ENCODE measurements around the gene D2HGDH. TPM values are rescaled to one million over a fixed set of nuclear protein-coding genes. Genes with fewer than 3 reads are reported as not detected.

Gene D2HGDH
- total and polyA plus RNA-seq, 2 of the 13 experiments (the other 11 are each of a cell fraction or from before 2014, with no cell fraction given), result 19.2 to 20.3 TPM

DNA sequence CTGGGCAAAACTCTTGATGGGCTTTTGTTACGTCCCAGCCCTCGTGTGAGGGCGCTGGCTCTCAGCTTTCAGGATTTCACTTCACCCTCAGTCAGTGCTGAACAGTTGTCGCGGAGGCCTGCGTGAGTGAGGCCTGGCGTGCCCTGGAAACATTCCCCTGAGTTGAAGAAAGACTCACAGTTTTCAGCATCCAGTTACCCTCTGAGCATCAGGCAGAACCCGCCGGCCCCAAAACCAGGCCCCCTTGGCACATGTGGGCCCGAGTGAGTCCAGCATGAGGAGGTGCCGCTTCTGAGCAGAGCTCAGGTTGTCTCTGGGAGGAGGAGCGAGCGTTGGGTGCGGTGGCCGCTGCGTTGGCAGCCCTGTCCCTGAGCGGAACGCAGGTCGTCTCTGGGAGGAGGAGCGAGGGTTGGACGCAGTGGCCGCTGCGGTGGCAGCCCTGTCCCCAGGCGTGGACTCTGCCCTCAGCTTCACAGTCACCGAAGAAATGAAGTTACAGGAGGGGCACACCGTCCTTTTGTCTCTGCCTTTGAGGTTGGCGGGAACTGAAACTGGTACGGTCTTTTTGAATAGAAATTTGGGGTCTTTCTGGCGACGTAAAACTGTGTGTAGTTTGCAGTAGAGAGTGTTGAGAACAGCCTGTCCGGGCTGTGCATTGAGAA, 74.4 kb downstream of the D2HGDH start, which contains the start of gene NEU4 (continued):
- TF ChIP-seq, protein P1, sequence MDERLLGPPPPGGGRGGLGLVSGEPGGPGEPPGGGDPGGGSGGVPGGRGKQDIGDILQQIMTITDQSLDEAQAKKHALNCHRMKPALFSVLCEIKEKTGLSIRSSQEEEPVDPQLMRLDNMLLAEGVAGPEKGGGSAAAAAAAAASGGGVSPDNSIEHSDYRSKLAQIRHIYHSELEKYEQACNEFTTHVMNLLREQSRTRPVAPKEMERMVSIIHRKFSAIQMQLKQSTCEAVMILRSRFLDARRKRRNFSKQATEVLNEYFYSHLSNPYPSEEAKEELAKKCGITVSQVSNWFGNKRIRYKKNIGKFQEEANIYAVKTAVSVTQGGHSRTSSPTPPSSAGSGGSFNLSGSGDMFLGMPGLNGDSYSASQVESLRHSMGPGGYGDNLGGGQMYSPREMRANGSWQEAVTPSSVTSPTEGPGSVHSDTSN (CRISPR knock-in tag; IDR thresholded peaks at IDR 0.05), result no peak
- TF ChIP-seq THAP9 (CRISPR knock-in tag; IDR thresholded peaks at IDR 0.05; ENCODE audit: borderline replicate concordance) (no peak), MEF2D (CRISPR knock-in tag; IDR thresholded peaks at IDR 0.05) (peak; percentile 72; the same call in 1 of the 2 replicates), PHF21A (CRISPR knock-in tag; IDR thresholded peaks at IDR 0.05) (peak; percentile 89), ZNF772 (CRISPR knock-in tag; IDR thresholded peaks at IDR 0.05) (peak; percentile 97), PRPF4 (IDR thresholded peaks at IDR 0.05; ENCODE audit: low read depth, low read length, poor library complexity, severe bottlenecking) (no peak), HMG20B (CRISPR knock-in tag; conservative IDR thresholded peaks at IDR 0.05) (0 out of 2 replicates have a peak, but pooled peaks have one; percentile 24), ZNF773 (CRISPR knock-in tag; IDR thresholded peaks at IDR 0.05; ENCODE audit: borderline replicate concordance) (peak; percentile 80; the same call in 1 of the 2 replicates), YEATS2 (CRISPR knock-in tag; IDR thresholded peaks at IDR 0.05; ENCODE audit: borderline replicate concordance) (peak; percentile 77), AFF4 (CRISPR knock-in tag; IDR thresholded peaks at IDR 0.05) (peak; percentile 66; the same call in 1 of the 2 replicates), CBFB (CRISPR knock-in tag; IDR thresholded peaks at IDR 0.05) (peak; percentile 74), ZNF296 (CRISPR knock-in tag; conservative IDR thresholded peaks at IDR 0.05) (peak; percentile 93), KLF12 (CRISPR knock-in tag; IDR thresholded peaks at IDR 0.05; ENCODE audit: borderline replicate concordance) (peak; percentile 90), ZNF180 (CRISPR knock-in tag; IDR thresholded peaks at IDR 0.05; ENCODE audit: borderline replicate concordance, low read depth) (0 out of 2 replicates have a peak, but pooled peaks have one; percentile 55)
- TF ChIP-seq, protein P2, sequence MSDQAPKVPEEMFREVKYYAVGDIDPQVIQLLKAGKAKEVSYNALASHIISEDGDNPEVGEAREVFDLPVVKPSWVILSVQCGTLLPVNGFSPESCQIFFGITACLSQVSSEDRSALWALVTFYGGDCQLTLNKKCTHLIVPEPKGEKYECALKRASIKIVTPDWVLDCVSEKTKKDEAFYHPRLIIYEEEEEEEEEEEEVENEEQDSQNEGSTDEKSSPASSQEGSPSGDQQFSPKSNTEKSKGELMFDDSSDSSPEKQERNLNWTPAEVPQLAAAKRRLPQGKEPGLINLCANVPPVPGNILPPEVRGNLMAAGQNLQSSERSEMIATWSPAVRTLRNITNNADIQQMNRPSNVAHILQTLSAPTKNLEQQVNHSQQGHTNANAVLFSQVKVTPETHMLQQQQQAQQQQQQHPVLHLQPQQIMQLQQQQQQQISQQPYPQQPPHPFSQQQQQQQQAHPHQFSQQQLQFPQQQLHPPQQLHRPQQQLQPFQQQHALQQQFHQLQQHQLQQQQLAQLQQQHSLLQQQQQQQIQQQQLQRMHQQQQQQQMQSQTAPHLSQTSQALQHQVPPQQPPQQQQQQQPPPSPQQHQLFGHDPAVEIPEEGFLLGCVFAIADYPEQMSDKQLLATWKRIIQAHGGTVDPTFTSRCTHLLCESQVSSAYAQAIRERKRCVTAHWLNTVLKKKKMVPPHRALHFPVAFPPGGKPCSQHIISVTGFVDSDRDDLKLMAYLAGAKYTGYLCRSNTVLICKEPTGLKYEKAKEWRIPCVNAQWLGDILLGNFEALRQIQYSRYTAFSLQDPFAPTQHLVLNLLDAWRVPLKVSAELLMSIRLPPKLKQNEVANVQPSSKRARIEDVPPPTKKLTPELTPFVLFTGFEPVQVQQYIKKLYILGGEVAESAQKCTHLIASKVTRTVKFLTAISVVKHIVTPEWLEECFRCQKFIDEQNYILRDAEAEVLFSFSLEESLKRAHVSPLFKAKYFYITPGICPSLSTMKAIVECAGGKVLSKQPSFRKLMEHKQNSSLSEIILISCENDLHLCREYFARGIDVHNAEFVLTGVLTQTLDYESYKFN (CRISPR knock-in tag; conservative IDR thresholded peaks at IDR 0.05), result peak; percentile 91
- TF ChIP-seq, protein P3, sequence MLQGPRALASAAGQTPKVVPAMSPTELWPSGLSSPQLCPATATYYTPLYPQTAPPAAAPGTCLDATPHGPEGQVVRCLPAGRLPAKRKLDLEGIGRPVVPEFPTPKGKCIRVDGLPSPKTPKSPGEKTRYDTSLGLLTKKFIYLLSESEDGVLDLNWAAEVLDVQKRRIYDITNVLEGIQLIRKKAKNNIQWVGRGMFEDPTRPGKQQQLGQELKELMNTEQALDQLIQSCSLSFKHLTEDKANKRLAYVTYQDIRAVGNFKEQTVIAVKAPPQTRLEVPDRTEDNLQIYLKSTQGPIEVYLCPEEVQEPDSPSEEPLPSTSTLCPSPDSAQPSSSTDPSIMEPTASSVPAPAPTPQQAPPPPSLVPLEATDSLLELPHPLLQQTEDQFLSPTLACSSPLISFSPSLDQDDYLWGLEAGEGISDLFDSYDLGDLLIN (CRISPR knock-in tag; IDR thresholded peaks at IDR 0.05; ENCODE audit: borderline replicate concordance), result peak; percentile 71; the same call in 1 of the 2 replicates

Measured in HepG2 (cell line).